GM19238 (cell line): ENCODE results near the gene GPR42.
"Not testable (repeated sequence)": the region's sequence is repeated elsewhere in the genome, so short reads cannot be mapped to it uniquely, and the experiment has no call there.

Experiments used
- DNase-seq: peaks from one replicate; pipeline ENCODE4 v3.0.0; 2011; ENCODE audit warnings: low spot score; ENCODE audit not compliant: insufficient read length

GPR42 gene

DNA sequence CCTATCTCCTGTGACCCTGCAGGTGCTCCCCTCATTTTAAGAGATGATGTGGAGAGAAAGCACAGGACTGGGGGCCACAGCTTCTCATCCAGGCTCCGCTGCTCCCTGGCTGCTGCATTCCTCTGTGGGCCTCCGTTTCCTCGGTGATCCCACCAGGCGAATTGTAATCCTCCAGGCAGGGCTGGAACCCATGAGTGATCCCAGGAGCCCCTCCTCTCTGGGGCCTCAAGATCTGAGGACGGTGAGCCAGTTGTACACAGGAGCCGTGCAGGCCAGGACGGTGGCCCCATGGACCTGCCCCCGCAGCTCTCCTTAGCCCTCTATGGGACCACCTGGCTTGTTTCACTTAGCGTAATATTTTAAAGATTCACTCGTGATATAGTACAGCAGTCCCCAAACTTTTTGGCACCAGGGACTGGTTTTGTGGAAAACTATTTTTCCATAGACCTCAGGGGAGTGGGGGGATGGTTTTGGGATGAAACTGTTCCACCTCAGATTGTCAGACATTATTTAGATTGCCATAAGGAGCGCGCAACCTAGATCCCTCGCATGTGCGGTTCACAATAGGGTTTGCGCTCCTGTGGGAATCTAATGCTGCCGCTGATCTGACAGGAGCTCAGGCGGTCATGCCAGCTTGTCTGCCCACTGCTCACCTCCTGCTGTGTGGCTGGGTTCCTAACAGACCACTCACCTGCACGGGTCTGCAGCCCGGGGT is 7.0 kb upstream of the GPR42 start:
- no peak for DNase-seq

DNA sequence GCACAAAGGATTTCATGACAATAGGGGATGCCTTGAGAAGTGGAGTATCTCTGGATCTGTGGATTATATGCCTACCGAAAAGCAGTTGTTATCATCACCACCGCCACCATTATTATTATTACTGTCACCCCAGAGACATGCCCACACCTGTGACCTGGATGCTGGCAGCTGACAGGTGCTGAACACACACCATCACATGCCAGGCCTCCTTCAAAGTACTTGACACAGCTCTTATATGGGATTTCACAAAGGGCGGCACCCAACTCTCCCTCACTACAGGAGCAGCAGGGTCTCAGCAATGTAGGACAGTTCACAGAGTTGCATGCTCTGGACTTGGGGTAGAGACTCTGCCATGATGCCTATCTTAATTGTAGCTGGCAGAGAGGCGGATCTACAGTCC is 5.6 kb upstream of the GPR42 start:
- no peak for DNase-seq

DNA sequence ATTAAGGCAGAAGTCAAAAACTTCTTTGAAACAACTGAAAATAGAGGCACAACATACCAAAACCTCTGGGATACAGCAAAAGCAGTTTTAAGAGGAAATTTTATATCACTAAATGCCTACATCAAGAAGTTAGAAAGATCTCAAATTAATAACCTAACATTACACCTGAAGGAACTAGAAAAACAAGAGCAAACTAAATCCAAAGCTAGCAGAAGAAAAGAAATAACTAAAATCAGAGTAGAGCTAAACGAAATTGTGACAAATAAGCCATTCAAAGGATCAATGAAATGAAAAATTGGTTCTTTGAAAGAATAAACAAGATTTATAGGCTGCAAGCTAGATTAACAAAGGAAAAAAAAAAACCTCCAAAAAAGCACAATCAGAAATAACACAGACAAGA is 2.5 kb upstream of the GPR42 start:
- no peak for DNase-seq

DNA sequence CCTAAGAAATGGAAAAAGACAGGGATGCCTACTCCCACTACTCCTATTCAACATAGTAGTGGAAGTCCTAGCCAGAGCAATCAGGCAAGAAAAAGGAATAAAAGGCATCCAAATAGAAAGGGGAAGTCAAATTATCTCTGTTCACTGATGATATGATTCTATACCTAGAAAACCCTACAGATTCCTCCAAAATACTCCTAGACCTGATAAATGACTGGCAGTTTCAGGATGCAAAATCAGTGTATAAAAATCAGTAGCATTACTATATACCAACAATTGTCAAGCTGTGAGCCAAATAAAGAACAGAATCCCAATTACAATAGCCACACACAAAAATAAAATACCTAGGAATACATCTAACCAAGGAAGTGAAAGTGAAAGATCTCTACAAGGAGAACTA is 1.3 kb upstream of the GPR42 start:
- no peak for DNase-seq

DNA sequence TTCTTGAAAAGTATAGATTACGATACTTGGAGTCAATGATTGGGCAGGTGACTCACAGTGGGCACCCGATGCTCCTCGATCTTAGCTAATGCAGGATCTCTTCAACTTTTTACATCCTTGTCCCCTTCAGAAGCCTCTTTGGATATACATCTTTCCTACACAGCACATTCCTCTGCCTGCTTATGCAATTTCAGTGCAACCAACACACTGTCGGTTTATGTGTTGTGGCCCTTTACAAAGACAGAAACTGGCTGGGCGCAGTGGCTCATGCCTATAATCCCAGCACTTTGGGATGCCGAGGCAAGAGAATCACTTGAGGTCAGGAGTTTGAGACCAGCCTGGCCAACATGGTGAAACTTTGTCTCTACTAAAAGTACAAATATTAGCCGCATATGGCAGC is 2.6 kb downstream of the GPR42 start:
- DNase-seq = no peak

DNA sequence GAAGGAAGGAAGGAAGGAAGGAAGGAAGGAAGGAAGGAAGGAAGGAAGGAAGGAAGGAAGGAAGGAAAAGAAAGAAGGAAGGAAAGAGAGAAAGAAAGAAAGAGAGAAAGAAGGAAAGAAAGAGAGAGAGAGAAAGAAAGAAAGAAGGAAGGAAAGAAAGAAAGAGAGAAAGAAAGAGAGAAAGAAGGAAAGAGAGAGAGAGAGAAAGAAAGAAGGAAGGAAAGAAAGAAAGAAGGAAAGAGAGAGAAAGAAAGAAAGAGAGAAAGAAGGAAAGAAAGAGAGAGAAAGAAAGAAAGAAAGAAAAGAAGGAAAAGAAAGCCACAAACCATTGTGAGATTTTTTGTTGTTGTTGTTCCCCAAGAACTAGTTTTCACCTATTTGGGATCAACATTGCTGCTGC is 3.2 kb downstream of the GPR42 start:
- DNase-seq = not testable (repeated sequence)

DNA sequence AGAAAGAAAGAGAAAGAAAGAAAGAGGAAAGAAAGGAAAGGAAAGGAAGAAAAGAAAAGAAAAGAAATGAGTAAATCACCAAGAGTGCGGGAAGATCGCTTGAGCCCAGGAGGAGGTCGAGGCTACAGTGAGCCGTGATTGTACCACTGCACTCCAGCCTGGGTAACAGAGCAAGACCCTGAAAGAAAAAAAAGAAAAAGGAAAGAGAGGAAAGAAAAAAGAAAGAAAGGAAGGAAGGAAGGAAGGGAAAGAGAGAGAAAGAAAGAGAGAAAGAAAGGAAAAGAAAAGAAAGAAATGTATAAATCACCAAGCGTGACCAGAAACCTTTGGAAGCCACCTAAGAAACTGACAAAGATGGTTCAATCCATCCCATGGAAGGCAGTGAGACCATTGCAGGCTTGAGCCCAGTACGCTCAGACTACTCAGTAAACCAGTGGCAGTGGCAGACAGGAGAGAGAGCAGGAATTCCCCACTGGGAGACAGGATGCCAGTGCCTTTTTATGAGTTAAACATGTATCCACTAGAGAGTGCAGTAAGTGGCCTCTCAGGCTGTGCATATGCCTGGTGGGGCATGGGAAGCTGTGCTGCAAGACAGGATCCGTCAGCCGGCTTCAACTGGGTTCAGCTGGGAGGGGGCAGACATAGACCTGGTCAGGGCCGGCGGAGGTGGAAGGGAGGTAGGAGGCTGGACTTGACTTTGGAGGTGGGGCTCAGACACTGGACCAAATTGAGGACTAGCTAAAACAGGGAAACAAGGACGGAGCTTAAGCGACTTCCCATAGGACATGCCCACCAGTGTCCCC is 4.8 kb downstream of the GPR42 start:
- DNase-seq = no peak

DNA sequence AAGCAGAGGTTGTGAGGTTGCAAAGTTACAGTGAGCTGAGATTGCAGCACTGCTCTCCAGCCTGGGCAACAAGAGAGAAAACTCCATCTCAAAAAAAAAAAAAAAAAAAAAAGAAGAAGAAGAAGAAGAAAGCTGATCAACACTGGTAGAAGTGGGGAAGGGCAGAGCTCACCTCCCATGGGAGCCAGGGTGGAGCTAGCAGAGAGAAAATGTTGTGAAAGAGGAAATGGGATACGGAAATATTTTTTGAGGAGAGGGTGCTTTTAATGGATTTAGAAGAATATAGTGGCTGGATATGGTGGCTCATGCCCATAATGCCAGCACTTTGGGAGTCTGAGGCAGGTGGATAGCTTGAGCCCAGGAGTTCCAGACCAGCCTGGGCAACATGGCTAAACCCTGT is 6.8 kb downstream of the GPR42 start:
- DNase-seq = no peak

DNA sequence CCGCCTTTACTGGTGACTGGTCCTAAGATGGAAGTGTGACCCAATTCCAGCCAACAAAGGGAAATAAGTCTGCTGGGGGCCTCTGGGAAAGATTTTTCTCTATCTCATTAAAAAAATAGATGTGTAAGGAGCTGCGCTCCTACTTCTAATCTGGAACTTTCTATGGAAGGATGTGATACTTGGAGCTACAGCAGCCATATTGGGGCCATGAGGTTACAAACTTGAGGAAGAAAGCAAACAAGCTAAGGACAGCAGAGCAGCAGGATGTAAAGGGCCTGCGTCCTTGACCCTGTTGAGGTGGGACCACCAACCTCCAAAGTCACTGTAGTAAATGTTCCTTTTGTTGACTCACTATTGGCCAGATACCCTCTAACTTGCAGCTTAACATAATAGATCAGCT is 7.5 kb downstream of the GPR42 start:
- no peak for DNase-seq

DNA sequence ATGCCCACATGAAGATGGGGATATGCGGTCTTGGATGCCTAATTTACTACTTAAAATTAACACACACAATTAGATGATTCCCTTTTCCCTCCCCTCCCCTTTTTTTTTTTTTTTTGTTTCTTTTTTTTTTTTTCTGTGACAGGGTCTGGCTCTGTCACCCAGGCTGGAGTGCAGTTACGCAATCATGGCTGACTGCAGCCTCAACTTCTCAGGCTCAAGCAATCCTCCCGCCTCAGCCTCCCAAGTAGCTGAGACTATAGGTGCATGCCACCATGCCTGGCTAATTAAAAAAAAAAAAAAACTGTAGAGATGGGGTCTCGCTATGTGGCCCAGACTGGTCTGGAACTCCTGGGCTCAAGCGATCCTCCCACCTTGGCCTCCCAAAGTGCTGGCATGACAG is 8.7 kb downstream of the GPR42 start:
- not testable (repeated sequence) for DNase-seq

DNA sequence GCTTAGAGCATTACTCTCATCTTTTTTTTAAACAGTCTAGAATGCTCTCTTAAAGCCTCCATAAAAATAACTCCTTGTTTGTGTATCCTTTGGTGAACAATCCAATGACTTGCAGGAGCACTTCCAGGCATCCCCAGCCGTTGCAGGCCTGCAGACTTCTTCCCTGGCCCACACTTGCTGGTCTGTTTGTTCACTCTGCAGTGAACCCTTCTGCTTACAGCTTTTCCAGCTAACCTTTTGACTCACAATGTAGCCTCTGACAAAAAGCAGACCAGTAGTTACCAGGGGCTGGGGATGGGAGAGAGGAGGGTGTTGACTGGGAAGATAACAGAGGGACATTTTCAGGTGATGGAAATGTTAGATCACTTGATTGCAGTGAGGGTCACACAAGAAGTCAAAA is 9.1 kb downstream of the GPR42 start:
- DNase-seq = no peak

DNA sequence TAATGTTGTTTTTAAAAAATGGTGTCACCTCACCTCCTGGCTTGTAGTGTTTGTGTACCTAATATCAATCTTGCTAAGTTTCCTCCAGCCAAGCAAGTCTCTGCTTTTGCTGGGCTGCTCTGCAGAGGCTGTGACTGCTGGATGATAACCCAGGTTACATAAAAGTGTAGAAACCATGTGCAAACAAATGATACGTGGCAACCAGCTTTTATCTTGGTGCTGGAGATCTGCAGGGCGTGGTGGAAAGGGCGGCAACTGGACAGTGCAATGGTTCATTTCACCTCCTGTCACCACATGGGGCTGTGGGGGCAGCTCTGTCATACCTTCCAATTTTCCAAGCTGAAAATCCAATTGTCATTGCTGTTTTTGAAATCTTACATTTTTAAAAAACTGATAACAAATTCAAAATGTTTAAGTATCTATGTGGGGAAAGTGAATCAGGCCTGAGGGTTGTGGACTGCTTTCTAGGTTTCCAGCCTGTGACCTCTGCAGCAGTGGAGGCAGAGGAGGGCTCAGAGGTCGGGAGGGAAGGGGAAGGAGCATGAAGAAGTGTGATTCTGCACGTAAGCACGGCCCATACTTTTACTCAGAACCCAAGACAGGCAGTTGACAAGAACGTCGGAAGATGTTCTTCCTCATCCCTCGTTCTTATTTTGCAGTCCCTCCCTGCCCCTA is 9.7 kb downstream of the GPR42 start:
- DNase-seq = no peak

DNA sequence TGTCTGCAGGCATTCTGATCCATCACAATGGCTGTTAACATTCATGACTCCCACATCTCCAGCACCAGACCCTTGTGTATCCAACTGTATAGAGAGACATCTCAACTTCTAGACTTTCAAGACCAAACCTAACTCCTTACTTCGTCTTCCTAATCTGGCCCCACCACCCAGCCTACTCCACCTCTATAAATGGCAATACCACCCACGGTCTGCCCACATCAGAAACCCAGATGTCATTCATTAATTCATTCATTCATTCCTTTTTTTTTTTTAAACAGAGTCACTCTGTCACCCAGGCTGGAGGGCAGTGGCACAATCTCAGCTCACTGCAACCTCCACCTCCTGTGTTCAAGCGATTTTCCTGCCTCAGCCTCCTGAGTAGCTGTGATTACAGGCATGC is 10.4 kb downstream of the GPR42 start:
- no peak for DNase-seq

DNA sequence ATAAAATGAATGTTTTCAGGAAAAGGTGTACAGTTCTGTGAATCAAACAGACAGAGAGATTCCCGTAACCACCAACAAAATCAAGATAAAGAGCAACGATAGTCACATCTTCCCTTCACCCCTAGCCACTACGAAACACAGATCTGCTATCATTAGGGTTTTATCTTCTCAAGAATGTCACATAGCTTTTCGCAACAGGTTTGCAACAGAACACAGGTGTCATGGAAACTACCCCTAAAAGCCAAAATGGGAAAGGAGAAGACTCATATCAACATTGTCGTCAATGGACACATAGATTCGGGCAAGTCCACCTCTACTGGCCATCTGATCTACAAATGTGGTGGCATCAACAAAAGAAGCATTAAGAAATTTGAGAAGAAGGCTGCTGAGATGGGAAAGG is 11.1 kb downstream of the GPR42 start:
- DNase-seq = no peak

DNA sequence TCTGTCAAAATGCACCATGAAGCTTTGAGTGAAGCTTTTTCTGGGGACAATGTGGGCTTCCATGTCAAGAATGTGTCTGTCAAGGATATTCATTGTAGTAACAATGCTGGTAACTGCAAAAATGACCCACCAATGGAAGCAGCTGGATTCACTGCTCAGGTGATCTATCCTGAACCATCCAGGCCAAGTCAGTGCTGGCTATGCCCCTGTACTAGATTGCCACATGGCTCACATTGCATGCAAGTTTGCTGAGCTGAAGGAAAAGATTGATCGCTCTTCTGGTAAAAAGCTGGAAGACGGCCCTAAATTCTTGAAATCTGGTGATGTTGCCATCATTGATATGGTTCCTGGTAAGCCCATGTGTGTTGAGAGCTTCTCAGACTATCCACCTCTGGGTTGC is 12.7 kb downstream of the GPR42 start:
- DNase-seq = no peak

DNA sequence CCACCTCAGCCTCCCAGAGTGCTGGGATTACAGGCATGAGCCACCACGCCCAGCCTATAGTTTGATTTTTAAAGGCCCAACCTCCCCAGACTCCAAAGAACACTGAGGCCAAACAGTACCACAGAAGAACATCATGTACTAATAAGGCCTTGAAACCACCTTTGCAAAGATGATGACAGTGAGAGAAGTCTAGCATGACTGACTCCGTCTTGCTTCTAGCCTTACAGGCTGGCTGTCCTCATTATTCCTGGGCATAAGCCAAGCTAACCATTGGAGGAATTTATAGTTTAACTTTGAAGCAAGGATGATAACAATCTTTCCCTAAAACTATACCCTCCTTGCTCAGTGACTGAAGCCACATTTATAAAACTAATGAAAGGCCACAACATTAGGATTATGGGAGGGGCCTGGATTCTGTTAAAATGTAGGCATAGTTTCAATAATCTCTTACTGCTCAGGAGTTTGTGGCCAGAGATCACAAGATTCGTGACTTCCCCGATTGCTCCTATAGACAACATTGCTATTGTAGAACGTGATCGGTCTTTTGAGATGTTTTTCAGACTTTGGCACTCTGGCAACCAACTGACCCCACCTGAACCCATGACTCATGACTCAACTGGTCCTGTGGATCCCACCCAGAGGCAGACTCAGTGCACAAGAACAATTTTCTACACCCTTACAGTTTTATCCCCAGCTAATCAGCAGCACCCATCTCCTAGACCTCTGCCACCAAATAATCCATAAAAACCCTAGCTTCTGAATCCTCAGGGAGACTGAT is 17.6 kb downstream of the GPR42 start:
- DNase-seq = no peak

DNA sequence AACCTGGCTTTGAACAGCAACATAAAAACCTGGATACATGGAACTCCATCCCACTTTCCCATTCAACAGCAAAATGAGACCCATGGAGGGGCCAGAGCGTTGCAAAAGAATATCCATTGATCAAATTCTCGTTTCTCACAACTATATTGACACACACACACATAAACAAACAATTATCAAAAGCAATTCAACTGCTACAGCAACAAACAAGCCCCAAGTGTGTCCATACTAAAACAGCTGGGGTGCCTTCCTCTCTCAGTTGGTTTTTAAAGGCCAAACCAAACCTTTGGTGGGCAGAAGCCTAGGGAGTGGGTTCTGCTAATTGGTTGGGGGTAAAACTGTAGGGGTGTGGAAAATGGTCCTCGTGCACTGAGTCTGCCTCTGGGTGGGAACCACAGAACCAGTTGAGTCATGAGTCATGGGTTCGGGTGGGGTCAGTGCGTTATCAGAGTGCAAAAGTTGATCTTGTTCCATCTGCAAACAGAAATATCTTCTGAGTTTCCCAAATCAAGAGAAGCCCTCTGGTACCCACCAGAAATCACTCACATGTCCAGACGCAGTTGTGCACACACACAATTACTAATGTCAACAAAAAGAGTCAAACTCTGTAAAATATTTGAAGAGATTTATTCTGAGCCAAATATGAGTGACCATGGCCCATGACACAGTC is 18.5 kb downstream of the GPR42 start:
- no peak for DNase-seq

DNA sequence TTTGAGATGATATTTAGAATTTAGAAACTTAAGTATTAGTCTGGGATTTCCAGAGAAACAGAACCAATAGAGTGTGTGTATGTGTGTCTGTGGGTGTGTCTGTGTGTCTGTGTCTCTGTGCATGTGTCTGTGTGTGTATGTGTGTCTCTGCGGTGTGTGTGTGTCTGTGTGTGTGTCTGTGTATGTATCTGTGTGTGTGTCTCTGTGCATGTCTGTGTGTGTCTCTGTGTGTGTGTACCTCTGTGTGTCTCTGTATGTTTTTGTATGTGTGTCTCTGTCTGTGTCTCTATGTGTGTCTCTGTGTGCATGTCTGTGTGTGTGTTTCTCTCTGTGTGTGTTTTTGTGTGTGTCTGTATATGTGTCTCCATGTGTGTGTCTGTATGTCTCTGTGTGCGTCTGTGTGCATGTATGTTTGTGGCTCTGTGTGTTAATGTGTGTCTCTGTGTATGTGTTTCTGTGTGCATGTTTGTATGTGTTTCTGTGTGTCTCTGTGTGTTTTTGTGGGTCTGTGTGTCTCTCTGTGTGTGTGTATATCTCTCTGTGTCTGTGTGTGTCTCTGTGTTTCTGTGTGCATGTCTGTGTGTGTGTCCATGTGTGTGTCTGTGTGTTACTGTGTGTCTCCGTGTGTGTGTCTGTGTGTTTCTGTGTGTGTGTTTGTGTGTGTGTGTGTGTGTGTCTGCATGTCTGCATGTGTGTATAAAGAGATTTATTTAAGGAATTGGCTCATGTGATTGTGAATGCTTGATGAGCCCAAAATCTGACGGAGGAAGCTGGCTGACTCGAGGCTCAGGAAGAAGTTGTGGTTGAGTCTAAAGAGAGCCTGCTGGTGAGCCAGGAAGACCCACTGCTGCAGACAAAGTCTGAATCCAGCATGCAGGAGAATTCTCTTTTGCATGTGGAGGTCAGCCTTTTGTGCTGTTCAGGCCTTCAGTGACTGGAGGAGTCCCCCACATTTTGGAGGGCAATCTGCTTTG is 22.2 kb downstream of the GPR42 start:
- DNase-seq = no peak

DNA sequence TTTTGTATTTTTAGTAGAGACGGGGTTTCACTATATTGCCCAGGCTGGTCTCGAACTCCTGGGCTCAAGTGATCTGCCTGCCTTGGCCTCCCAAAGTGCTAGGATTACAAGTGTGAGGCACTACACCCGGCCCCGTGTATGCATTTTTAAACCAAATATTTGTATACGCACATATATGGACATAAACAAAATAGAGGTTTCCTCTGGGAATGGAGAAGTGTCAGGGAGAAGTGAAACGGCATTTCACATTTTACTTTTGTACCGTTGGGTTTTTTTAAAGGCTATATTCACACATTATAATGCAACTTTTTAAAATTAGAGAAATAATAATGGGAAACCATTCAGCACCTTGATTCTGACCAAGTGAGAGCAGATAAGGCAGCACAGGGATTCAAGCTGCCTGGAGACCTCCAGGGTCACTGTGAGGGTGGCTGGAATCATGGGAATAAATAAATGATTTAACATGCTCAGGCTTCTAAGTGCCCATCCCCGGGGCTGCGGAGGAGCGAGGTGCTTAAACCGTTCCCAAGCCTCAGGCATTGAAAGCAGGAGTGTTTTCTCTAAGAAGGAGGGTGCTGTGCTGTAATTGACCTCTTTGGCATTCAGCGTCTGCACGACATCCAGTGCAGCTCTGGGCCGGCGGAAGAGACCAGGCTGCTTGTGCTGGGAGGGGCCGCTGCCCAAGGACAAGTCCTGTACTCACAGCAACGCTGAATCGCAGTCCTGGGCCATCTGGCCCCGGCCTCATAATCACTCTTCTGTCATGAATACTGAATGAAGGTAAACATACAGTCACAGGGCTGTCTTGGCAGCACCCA is 24.7 kb downstream of the GPR42 start:
- DNase-seq = no peak
